GM23338 (cell line): ENCODE data around the gene ALPP. TPM values are rescaled to one million over a fixed set of nuclear protein-coding genes. Genes with fewer than 3 reads are reported as not detected.

Experiments used
- ATAC-seq: fragments of 200-7000 bp; cut with Tn5 transposase; 3 replicates; pipeline ENCODE4 v1.9.1; 2020
- DNase-seq: peaks from one replicate; pipeline ENCODE4 v3.0.0-alpha.2; 2015; ENCODE audit warnings: low spot score
- H2AFZ ChIP-seq: fragments of 200-600 bp; sonication (generic); 2 replicates; pipeline ENCODE4 v1.8.0; 2016; ENCODE audit warnings: antibody characterized with exemption, mild to moderate bottlenecking, moderate library complexity
- H3F3A ChIP-seq: fragments of 200-600 bp; sonication (generic); replicated peaks from 2 replicates; pipeline ENCODE4 v1.8.0; 2017; ENCODE audit warnings: antibody characterized with exemption, mixed run types, low read depth
- H3K27ac ChIP-seq: fragments of 200-600 bp; sonication (generic); 2 replicates; pipeline ENCODE4 v1.6.1; 2016; ENCODE audit warnings: low read depth
- H3K27me3 ChIP-seq: fragments of 200-600 bp; sonication (generic); 2 replicates; pipeline ENCODE4 v1.8.0; 2016; ENCODE audit warnings: mild to moderate bottlenecking, mixed run types, moderate library complexity; ENCODE audit not compliant: insufficient read depth
- H3K36me3 ChIP-seq: fragments of 200-600 bp; sonication (generic); 2 replicates; pipeline ENCODE4 v1.8.0; 2016; ENCODE audit warnings: mild to moderate bottlenecking; ENCODE audit not compliant: insufficient read depth
- H3K4me1 ChIP-seq: fragments of 200-600 bp; sonication (generic); 2 replicates; pipeline ENCODE4 v1.8.0; 2016; ENCODE audit warnings: mild to moderate bottlenecking, moderate library complexity; ENCODE audit not compliant: insufficient read depth
- H3K4me2 ChIP-seq: fragments of 200-600 bp; sonication (generic); 2 replicates; pipeline ENCODE4 v1.7.1; 2017; ENCODE audit warnings: mixed run types
- H3K4me3 ChIP-seq: fragments of 200-600 bp; sonication (generic); 2 replicates; pipeline ENCODE4 v1.6.1; 2016; ENCODE audit warnings: mixed run types
- H3K79me2 ChIP-seq: fragments of 200-600 bp; sonication (generic); replicated peaks from 2 replicates; pipeline ENCODE4 v1.8.0; 2017; ENCODE audit warnings: mild to moderate bottlenecking; ENCODE audit not compliant: insufficient read depth
- H3K9me2 ChIP-seq: fragments of 200-600 bp; sonication (generic); 2 replicates; pipeline ENCODE4 v1.8.0; 2017; ENCODE audit not compliant: insufficient read depth
- H4K20me1 ChIP-seq: fragments of 200-600 bp; sonication (generic); replicated peaks from 2 replicates; pipeline ENCODE4 v1.8.0; 2017; ENCODE audit warnings: mild to moderate bottlenecking; ENCODE audit not compliant: insufficient read depth
- H3K27ac Mint-ChIP-seq: 2 replicates; pipeline ENCODE4 v1.8.0; 2020; ENCODE audit warnings: inconsistent platforms, mild to moderate bottlenecking, moderate library complexity, mixed read lengths
- H3K27me3 Mint-ChIP-seq: 3 replicates; pipeline ENCODE4 v1.8.0; 2022; ENCODE audit warnings: low read depth, mild to moderate bottlenecking, moderate library complexity, mixed read lengths, inconsistent platforms; ENCODE audit not compliant: insufficient read depth, poor library complexity
- H3K36me3 Mint-ChIP-seq: 3 replicates; pipeline ENCODE4 v1.8.0; 2021; ENCODE audit warnings: low read depth, mild to moderate bottlenecking, inconsistent platforms, moderate library complexity, mixed read lengths
- H3K4me1 Mint-ChIP-seq: 3 replicates; pipeline ENCODE4 v1.8.0; 2020; ENCODE audit warnings: mild to moderate bottlenecking, inconsistent platforms, mixed read lengths
- H3K4me3 Mint-ChIP-seq: 3 replicates; pipeline ENCODE4 v1.8.0; 2021; ENCODE audit warnings: moderate library complexity, mild to moderate bottlenecking, inconsistent platforms, mixed read lengths
- H3K9me3 Mint-ChIP-seq: 3 replicates; pipeline ENCODE4 v1.8.0; 2020; ENCODE audit warnings: moderate library complexity, mild to moderate bottlenecking, inconsistent platforms, mixed read lengths
- EZH2 ChIP-seq: fragments of 200-600 bp; sonication (generic); IDR thresholded peaks from one replicate; pipeline ENCODE4 v1.8.0; 2017; ENCODE audit warnings: antibody characterized with exemption, mild to moderate bottlenecking, low read depth; ENCODE audit not compliant: unreplicated experiment
- EZH2phosphoT487 ChIP-seq: fragments of 200-600 bp; sonication (generic); IDR thresholded peaks from one replicate; pipeline ENCODE4 v1.8.1; 2018; ENCODE audit warnings: antibody characterized with exemption; ENCODE audit not compliant: unreplicated experiment
- JUNB ChIP-seq: IDR thresholded peaks from one replicate; pipeline ENCODE4 v1.6.1; 2016; ENCODE audit warnings: antibody characterized with exemption; ENCODE audit not compliant: unreplicated experiment
- NANOG ChIP-seq: IDR thresholded peaks from 2 replicates; pipeline ENCODE4 v1.6.1; 2016; ENCODE audit warnings: antibody characterized with exemption, borderline replicate concordance
- POLR2AphosphoS5 ChIP-seq: IDR thresholded peaks from 2 replicates; pipeline ENCODE4 v1.6.1; 2016; ENCODE audit warnings: antibody characterized with exemption, low read depth
- STAT1 ChIP-seq: IDR thresholded peaks from one replicate; pipeline ENCODE4 v1.6.1; 2016; ENCODE audit warnings: antibody characterized with exemption; ENCODE audit not compliant: unreplicated experiment
- ZNF331 ChIP-seq: fragments of 250-450 bp; sonication (Bioruptor Pico); IDR thresholded peaks from 2 replicates; pipeline ENCODE4 v1.5.0; 2020; ENCODE audit warnings: low read depth, mild to moderate bottlenecking, moderate library complexity
- polyA plus RNA-seq: library from polyadenylated mRNA; unstranded; fragments of >200 nt; fragmentation: Nextera tagmentation; extraction: Ambion mirVana; gene quantifications from 2 replicates; pipeline ENCODE4 v1.2.1, GENCODE V29; 2016
- total RNA-seq: library from RNA; depleted of rRNA; stranded (reverse); fragments of >200 nt; shearing (Covaris generic); gene quantifications from 2 replicates; pipeline ENCODE4 v1.2.3, GENCODE V29; 2014
- TF ChIP-seq, protein P1 (sequence below): fragments of 250-450 bp; sonication (Bioruptor Pico); IDR thresholded peaks from 2 replicates; pipeline ENCODE4 v1.5.0; 2020; ENCODE audit warnings: mild to moderate bottlenecking, moderate library complexity
- TF ChIP-seq, protein P2 (sequence below): IDR thresholded peaks from one replicate; pipeline ENCODE4 v1.6.1; 2018; ENCODE audit warnings: antibody characterized with exemption; ENCODE audit not compliant: unreplicated experiment
- TF ChIP-seq, protein P3 (sequence below): IDR thresholded peaks from 2 replicates; pipeline ENCODE4 v1.6.1; 2016; ENCODE audit warnings: antibody characterized with exemption

Gene ALPP
- total and polyA plus RNA-seq, 2 experiments from 2014 or later, result 0.28 TPM; not detected in 1

DNA sequence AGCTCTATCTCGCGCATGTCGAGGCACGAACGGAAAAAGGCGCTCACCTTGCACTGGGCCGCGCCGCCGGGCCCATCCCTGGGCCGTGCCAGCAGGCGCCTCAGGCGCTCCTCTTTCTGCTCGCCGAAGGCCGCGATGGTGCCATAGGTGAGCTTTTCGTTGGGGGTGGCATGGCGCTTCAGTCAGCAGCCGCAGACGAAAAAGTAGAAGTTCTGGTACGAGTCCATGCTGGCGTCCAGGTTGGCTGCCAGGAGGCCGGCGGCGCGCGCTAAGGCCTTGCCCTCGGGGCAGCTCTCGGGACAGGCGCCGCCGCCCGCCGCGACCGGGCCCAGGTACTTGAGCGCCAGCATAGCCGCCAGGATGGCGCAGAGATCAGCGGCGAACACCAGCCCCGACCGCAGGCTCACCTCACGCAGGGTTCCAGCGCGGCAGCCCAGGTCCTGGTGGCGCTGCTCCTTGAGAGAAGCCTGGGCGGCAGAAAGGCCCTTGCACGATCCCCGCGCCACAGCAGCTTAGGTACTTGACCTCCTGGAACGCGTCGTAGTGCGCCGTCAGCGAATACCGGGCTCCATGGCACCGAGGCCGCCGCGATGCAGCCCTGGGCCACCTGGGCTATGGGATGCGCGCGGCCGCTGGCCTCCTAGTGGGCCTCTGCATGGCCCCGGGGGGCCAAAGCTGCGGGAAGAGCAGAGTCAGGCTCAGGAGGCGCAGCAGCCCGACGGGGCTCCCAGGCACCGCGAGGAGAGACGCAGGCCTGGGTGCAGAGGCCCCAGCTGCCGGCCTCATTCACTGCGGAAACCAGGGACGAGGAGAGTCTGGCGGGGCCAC is 40.9 kb downstream of the ALPP start:
- ATAC-seq (peak; percentile 6), DNase-seq (peak; percentile 74)
- Histone ChIP-seq H3K4me2 (peak overlapping the region; percentile 96), H3K36me3 (no peaks in the 10 kb centered on the region), H2AFZ (peak overlapping the region; percentile 76), H3K79me2 (peaks cover 19% of the 10 kb centered on the region; the same call in 1 of the 2 replicates), H3K9me2 (0 out of 2 replicates have a peak, but pooled peaks cover 3% of the 10 kb centered on the region), H3K27me3 (peaks cover 44% of the 10 kb centered on the region), H3K4me3 (peak overlapping the region; percentile 91), H3K4me1 (peaks cover 25% of the 10 kb centered on the region), H3K27ac (no peak overlapping the region), H3F3A (peaks cover 19% of the 10 kb centered on the region), H4K20me1 (no peaks in the 10 kb centered on the region)
- H3K4me1 Mint-ChIP-seq, result peaks cover 32% of the 10 kb centered on the region
- H3K4me3 Mint-ChIP-seq, result peak overlapping the region; percentile 83
- peaks cover 16% of the 10 kb centered on the region for H3K9me3 Mint-ChIP-seq
- TF ChIP-seq EZH2 (peak; percentile 5), POLR2AphosphoS5 (0 out of 2 replicates have a peak, but pooled peaks have one; percentile 10)
- TF ChIP-seq, protein P1, sequence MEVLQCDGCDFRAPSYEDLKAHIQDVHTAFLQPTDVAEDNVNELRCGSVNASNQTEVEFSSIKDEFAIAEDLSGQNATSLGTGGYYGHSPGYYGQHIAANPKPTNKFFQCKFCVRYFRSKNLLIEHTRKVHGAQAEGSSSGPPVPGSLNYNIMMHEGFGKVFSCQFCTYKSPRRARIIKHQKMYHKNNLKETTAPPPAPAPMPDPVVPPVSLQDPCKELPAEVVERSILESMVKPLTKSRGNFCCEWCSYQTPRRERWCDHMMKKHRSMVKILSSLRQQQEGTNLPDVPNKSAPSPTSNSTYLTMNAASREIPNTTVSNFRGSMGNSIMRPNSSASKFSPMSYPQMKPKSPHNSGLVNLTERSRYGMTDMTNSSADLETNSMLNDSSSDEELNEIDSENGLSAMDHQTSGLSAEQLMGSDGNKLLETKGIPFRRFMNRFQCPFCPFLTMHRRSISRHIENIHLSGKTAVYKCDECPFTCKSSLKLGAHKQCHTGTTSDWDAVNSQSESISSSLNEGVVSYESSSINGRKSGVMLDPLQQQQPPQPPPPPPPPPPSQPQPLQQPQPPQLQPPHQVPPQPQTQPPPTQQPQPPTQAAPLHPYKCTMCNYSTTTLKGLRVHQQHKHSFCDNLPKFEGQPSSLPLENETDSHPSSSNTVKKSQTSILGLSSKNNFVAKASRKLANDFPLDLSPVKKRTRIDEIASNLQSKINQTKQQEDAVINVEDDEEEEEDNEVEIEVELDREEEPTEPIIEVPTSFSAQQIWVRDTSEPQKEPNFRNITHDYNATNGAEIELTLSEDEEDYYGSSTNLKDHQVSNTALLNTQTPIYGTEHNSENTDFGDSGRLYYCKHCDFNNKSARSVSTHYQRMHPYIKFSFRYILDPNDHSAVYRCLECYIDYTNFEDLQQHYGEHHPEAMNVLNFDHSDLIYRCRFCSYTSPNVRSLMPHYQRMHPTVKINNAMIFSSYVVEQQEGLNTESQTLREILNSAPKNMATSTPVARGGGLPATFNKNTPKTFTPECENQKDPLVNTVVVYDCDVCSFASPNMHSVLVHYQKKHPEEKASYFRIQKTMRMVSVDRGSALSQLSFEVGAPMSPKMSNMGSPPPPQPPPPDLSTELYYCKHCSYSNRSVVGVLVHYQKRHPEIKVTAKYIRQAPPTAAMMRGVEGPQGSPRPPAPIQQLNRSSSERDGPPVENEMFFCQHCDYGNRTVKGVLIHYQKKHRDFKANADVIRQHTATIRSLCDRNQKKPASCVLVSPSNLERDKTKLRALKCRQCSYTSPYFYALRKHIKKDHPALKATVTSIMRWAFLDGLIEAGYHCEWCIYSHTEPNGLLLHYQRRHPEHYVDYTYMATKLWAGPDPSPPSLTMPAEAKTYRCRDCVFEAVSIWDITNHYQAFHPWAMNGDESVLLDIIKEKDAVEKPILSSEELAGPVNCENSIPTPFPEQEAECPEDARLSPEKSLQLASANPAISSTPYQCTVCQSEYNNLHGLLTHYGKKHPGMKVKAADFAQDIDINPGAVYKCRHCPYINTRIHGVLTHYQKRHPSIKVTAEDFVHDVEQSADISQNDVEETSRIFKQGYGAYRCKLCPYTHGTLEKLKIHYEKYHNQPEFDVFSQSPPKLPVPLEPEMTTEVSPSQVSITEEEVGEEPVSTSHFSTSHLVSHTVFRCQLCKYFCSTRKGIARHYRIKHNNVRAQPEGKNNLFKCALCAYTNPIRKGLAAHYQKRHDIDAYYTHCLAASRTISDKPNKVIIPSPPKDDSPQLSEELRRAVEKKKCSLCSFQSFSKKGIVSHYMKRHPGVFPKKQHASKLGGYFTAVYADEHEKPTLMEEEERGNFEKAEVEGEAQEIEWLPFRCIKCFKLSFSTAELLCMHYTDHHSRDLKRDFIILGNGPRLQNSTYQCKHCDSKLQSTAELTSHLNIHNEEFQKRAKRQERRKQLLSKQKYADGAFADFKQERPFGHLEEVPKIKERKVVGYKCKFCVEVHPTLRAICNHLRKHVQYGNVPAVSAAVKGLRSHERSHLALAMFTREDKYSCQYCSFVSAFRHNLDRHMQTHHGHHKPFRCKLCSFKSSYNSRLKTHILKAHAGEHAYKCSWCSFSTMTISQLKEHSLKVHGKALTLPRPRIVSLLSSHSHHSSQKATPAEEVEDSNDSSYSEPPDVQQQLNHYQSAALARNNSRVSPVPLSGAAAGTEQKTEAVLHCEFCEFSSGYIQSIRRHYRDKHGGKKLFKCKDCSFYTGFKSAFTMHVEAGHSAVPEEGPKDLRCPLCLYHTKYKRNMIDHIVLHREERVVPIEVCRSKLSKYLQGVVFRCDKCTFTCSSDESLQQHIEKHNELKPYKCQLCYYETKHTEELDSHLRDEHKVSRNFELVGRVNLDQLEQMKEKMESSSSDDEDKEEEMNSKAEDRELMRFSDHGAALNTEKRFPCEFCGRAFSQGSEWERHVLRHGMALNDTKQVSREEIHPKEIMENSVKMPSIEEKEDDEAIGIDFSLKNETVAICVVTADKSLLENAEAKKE (CRISPR knock-in tag), result no peak
- H3K27ac Mint-ChIP-seq, result no peak overlapping the region
- peaks cover 25% of the 10 kb centered on the region for H3K36me3 Mint-ChIP-seq
- peaks cover 62% of the 10 kb centered on the region for H3K27me3 Mint-ChIP-seq

DNA sequence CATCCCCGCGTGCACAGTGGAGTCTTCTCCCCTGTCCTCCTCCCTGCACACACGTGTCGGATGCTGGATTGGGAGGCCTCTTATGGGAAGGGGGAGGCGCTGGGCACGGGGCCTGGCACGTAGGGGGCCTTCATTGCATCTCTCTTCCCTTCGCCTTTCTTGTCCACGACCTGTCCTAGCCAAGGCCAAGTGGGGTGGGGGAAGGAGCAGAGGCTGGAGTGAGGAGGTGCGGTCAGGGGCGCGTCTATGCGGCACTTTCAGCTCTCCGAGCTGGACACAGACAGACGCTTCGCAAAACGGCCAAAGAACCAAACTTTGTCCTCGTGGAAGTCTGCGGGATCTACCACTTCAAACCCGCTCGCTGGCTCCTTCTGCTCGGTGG is 41.5 kb downstream of the ALPP start:
- Mint-ChIP-seq H3K4me3 (peak overlapping the region; percentile 83), H3K36me3 (peaks cover 25% of the 10 kb centered on the region), H3K4me1 (peaks cover 36% of the 10 kb centered on the region), H3K9me3 (peaks cover 16% of the 10 kb centered on the region), H3K27me3 (peaks cover 62% of the 10 kb centered on the region), H3K27ac (no peak overlapping the region)
- ATAC-seq (peak; percentile 5), DNase-seq (peak; percentile 61)
- H3K27me3 ChIP-seq, result peaks cover 44% of the 10 kb centered on the region
- peak overlapping the region; percentile 91 for H3K4me3 ChIP-seq
- H3K27ac ChIP-seq, result no peak overlapping the region
- H3K79me2 ChIP-seq, result peaks cover 19% of the 10 kb centered on the region; the same call in 1 of the 2 replicates
- peak overlapping the region; percentile 76 for H2AFZ ChIP-seq
- H4K20me1 ChIP-seq, result no peaks in the 10 kb centered on the region
- H3K4me1 ChIP-seq, result peaks cover 31% of the 10 kb centered on the region
- no peaks in the 10 kb centered on the region for H3K36me3 ChIP-seq
- peak overlapping the region; percentile 96 for H3K4me2 ChIP-seq
- H3K9me2 ChIP-seq, result 0 out of 2 replicates have a peak, but pooled peaks cover 3% of the 10 kb centered on the region
- peaks cover 22% of the 10 kb centered on the region for H3F3A ChIP-seq
- TF ChIP-seq ZNF331 (CRISPR knock-in tag) (no peak), JUNB (no peak), STAT1 (no peak), NANOG (no peak), EZH2phosphoT487 (no peak), EZH2 (no peak)
- TF ChIP-seq, protein P2, sequence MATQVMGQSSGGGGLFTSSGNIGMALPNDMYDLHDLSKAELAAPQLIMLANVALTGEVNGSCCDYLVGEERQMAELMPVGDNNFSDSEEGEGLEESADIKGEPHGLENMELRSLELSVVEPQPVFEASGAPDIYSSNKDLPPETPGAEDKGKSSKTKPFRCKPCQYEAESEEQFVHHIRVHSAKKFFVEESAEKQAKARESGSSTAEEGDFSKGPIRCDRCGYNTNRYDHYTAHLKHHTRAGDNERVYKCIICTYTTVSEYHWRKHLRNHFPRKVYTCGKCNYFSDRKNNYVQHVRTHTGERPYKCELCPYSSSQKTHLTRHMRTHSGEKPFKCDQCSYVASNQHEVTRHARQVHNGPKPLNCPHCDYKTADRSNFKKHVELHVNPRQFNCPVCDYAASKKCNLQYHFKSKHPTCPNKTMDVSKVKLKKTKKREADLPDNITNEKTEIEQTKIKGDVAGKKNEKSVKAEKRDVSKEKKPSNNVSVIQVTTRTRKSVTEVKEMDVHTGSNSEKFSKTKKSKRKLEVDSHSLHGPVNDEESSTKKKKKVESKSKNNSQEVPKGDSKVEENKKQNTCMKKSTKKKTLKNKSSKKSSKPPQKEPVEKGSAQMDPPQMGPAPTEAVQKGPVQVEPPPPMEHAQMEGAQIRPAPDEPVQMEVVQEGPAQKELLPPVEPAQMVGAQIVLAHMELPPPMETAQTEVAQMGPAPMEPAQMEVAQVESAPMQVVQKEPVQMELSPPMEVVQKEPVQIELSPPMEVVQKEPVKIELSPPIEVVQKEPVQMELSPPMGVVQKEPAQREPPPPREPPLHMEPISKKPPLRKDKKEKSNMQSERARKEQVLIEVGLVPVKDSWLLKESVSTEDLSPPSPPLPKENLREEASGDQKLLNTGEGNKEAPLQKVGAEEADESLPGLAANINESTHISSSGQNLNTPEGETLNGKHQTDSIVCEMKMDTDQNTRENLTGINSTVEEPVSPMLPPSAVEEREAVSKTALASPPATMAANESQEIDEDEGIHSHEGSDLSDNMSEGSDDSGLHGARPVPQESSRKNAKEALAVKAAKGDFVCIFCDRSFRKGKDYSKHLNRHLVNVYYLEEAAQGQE, result no peak
- TF ChIP-seq, protein P3, sequence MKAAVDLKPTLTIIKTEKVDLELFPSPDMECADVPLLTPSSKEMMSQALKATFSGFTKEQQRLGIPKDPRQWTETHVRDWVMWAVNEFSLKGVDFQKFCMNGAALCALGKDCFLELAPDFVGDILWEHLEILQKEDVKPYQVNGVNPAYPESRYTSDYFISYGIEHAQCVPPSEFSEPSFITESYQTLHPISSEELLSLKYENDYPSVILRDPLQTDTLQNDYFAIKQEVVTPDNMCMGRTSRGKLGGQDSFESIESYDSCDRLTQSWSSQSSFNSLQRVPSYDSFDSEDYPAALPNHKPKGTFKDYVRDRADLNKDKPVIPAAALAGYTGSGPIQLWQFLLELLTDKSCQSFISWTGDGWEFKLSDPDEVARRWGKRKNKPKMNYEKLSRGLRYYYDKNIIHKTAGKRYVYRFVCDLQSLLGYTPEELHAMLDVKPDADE, result no peak
